Naive B cell (primary cell): ENCODE results near the gene SDHC. TPM values are rescaled to one million over a fixed set of nuclear protein-coding genes. Genes with fewer than 3 reads are reported as not detected.
A peak's percentile ranks its signal among the peaks of the same experiment; 100 is the strongest.
"Not testable (repeated sequence)": the region's sequence is repeated elsewhere in the genome, so short reads cannot be mapped to it uniquely, and the experiment has no call there.

ENCODE experiments used
- ATAC-seq, 2 donors: fragments of 150-1000 bp; cut with Tn5 transposase; 2 replicates each; pipeline ENCODE4 v1.10.0; 2021; ENCODE audit warnings: low read depth in 2 of 2, mild to moderate bottlenecking in 2 of 2, moderate library complexity in 2 of 2
- DNase-seq: peaks from one replicate; pipeline ENCODE4 v3.0.0; 2022
- H3K27ac Mint-ChIP-seq, 6 donors: one replicate each; pipeline ENCODE4 v1.8.0; 2020 to 2022; ENCODE audit warnings: mild to moderate bottlenecking in 6 of 6, mixed read lengths in 6 of 6, moderate library complexity in 5 of 6, inconsistent platforms in 2 of 6
- H3K27me3 Mint-ChIP-seq, 3 donors: one replicate each; pipeline ENCODE4 v1.8.0; 2021 to 2022; ENCODE audit warnings: mixed read lengths in 3 of 3, mild to moderate bottlenecking in 1 of 3
- H3K36me3 Mint-ChIP-seq, 2 donors: one replicate each; pipeline ENCODE4 v1.8.0; 2020 to 2022; ENCODE audit warnings: mixed read lengths in 2 of 2, inconsistent platforms in 1 of 2, mild to moderate bottlenecking in 1 of 2
- H3K4me1 Mint-ChIP-seq, 3 donors: one replicate each; pipeline ENCODE4 v1.8.0; 2020 to 2022; ENCODE audit warnings: mixed read lengths in 3 of 3, inconsistent platforms in 1 of 3, mild to moderate bottlenecking in 1 of 3, moderate library complexity in 1 of 3
- H3K4me3 Mint-ChIP-seq, 8 donors: one replicate each; pipeline ENCODE4 v1.8.0; 2020 to 2022; ENCODE audit warnings: mild to moderate bottlenecking in 8 of 8, mixed read lengths in 8 of 8, moderate library complexity in 8 of 8, inconsistent platforms in 2 of 8
- H3K9me3 Mint-ChIP-seq, 7 donors: one replicate each; pipeline ENCODE4 v1.8.0; 2020 to 2022; ENCODE audit warnings: mixed read lengths in 7 of 7, mild to moderate bottlenecking in 5 of 7, inconsistent platforms in 2 of 7, moderate library complexity in 1 of 7
- polyA plus RNA-seq, 6 donors: library from polyadenylated mRNA; unstranded; fragments of 300-500 nt; fragmentation: Illumina TruSeq; gene quantifications; one replicate each; pipeline ENCODE4 v1.2.3, GENCODE V29; 2021; ENCODE audit warnings: low read depth in 6 of 6

The SDHC gene
- polyA plus RNA-seq, 6 donors from 2014 or later: 186 to 393 (median 238) TPM

DNA sequence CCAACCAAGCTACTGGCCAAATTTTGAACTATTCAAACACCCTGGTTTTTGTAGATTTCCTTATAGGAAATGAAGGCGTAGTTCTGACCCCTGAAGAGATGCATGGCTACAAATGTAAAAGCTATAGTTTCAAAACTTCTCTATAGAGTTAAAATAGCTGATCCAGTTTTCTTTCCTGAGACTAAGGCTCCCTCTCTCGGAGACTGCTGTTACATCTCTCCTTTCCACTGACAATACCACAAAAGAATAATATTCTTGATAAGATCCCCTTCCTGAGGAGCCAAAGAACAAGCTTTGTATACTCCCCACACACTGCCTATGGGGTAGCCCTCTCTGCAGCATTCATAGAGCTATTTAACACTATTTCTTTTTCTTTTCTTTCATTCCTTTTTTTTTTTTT is 60.2 kb downstream of the SDHC start:
- H3K27ac Mint-ChIP-seq: peak overlapping the region in 1 of 6 donors; percentile 30
- ATAC-seq: no peak
- no peaks in the 10 kb centered on the region for H3K36me3 Mint-ChIP-seq

DNA sequence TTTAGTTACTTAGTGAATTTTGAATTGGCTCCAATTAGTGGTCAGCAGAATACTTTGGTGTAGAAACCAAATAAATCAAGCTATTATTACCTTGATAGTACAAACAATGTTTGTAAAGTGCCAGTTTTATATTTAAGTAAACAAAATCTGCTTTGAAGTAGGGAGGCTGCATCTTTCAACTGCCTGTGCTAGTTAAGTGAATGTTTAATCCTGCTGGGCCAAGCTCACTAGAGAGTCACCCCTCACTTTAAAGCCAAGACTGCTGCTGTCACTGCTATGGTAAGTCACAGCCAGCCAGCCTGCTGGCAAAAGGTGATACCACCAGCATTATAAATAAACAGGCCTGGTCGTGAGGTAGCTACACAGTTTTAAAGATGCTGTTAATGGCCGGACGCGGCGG is 63.8 kb downstream of the SDHC start:
- Mint-ChIP-seq H3K4me3 (no peak overlapping the region), H3K27ac (no peak overlapping the region), H3K27me3 (peaks cover 0 to 3% (median 0%) of the 10 kb centered on the region in 3 donors), H3K9me3 (no peaks in the 10 kb centered on the region), H3K4me1 (peaks cover 3 to 6% (median 4%) of the 10 kb centered on the region in 3 donors), H3K36me3 (no peaks in the 10 kb centered on the region)
- DNase-seq (no peak), ATAC-seq (no peak)

More for the DNA sequence above, 60.2 kb downstream of the SDHC start:
- Mint-ChIP-seq H3K27me3 (no peaks in the 10 kb centered on the region), H3K9me3 (no peaks in the 10 kb centered on the region), H3K4me3 (no peak overlapping the region), H3K4me1 (peaks cover 0 to 3% (median 0%) of the 10 kb centered on the region in 3 donors)
- no peak for DNase-seq

GRCh38 chr1:161379071-161379470 is 64.9 kb downstream of the SDHC start:
- no peak for ATAC-seq
- H3K9me3 Mint-ChIP-seq: no peaks in the 10 kb centered on the region
- no peak overlapping the region for H3K4me3 Mint-ChIP-seq
- H3K27me3 Mint-ChIP-seq: peaks cover 0 to 3% (median 0%) of the 10 kb centered on the region in 3 donors
- no peak overlapping the region for H3K27ac Mint-ChIP-seq
- H3K36me3 Mint-ChIP-seq: no peaks in the 10 kb centered on the region
- H3K4me1 Mint-ChIP-seq: peaks cover 3 to 6% (median 4%) of the 10 kb centered on the region in 3 donors
- DNase-seq: no peak

GRCh38 chr1:161381707-161382106 is 67.5 kb downstream of the SDHC start:
- Mint-ChIP-seq H3K4me3 (no peak overlapping the region), H3K27me3 (peaks cover 0 to 3% (median 0%) of the 10 kb centered on the region in 3 donors), H3K4me1 (peaks cover 3 to 9% (median 8%) of the 10 kb centered on the region in 3 donors), H3K27ac (peak overlapping the region in 4 of 6 donors; percentile 31 to 79 (median 66)), H3K36me3 (no peaks in the 10 kb centered on the region), H3K9me3 (no peaks in the 10 kb centered on the region)
- DNase-seq (no peak), ATAC-seq (no peak)

- peak overlapping the region in 1 of 6 donors; percentile 31 for H3K27ac Mint-ChIP-seq
- DNase-seq: peak; percentile 48
- peaks cover 0 to 3% (median 0%) of the 10 kb centered on the region in 3 donors for H3K27me3 Mint-ChIP-seq
- H3K4me1 Mint-ChIP-seq: peaks cover 3 to 17% (median 8%) of the 10 kb centered on the region in 3 donors
- no peaks in the 10 kb centered on the region for H3K9me3 Mint-ChIP-seq
- H3K4me3 Mint-ChIP-seq: no peak overlapping the region
- peak; percentile 92 for ATAC-seq
- H3K36me3 Mint-ChIP-seq: no peaks in the 10 kb centered on the region
Measured at GRCh38 chr1:161382214-161383019, 68.2 kb downstream of the SDHC start.

- no peak for ATAC-seq
- Mint-ChIP-seq H3K27me3 (no peaks in the 10 kb centered on the region), H3K4me3 (peak overlapping the region in 6 of 8 donors; percentile 85 to 98 (median 92)), H3K9me3 (no peaks in the 10 kb centered on the region), H3K27ac (peak overlapping the region; percentile 92 to 99 (median 96)), H3K36me3 (no peaks in the 10 kb centered on the region), H3K4me1 (peaks cover 14 to 28% (median 15%) of the 10 kb centered on the region in 3 donors)
- DNase-seq: no peak
Measured at GRCh38 chr1:161388639-161389038, 74.5 kb downstream of the SDHC start.

- Mint-ChIP-seq H3K27ac (peak overlapping the region; percentile 92 to 99 (median 98)), H3K4me3 (peak overlapping the region; percentile 85 to 98 (median 92)), H3K4me1 (peaks cover 14 to 28% (median 15%) of the 10 kb centered on the region in 3 donors)
- not testable (repeated sequence) for H3K27me3 Mint-ChIP-seq, H3K36me3 Mint-ChIP-seq, H3K9me3 Mint-ChIP-seq, ATAC-seq
- DNase-seq: peak; percentile 11
Measured at GRCh38 chr1:161389158-161389557, 75.0 kb downstream of the SDHC start.

- peaks cover 14 to 28% (median 15%) of the 10 kb centered on the region in 3 donors for H3K4me1 Mint-ChIP-seq
- peak; percentile 86 for ATAC-seq
Measured at GRCh38 chr1:161389691-161390558, 75.7 kb downstream of the SDHC start.

GRCh38 chr1:161390559-161390858 is 76.3 kb downstream of the SDHC start:
- ATAC-seq: no peak
- peaks cover 0 to 6% (median 0%) of the 10 kb centered on the region in 3 donors for H3K27me3 Mint-ChIP-seq
- H3K27ac Mint-ChIP-seq: peak overlapping the region; percentile 92 to 99 (median 98)
- H3K4me3 Mint-ChIP-seq: peak overlapping the region; percentile 85 to 98 (median 92)
- peaks cover 14 to 28% (median 15%) of the 10 kb centered on the region in 3 donors for H3K4me1 Mint-ChIP-seq
- no peaks in the 10 kb centered on the region for H3K9me3 Mint-ChIP-seq
- no peak for DNase-seq
- H3K36me3 Mint-ChIP-seq: no peaks in the 10 kb centered on the region

More at GRCh38 chr1:161389691-161390558, 75.7 kb downstream of the SDHC start:
- Mint-ChIP-seq H3K36me3 (no peaks in the 10 kb centered on the region), H3K9me3 (no peaks in the 10 kb centered on the region), H3K4me3 (peak overlapping the region; percentile 85 to 98 (median 92)), H3K27ac (peak overlapping the region; percentile 92 to 99 (median 98)), H3K27me3 (peaks cover 0 to 6% (median 0%) of the 10 kb centered on the region in 3 donors)
- DNase-seq: peak; percentile 91

GRCh38 chr1:161391136-161391535 is 77.0 kb downstream of the SDHC start:
- Mint-ChIP-seq H3K27ac (peak overlapping the region in 4 of 6 donors; percentile 79 to 98 (median 94)), H3K4me3 (peak overlapping the region; percentile 22 to 98 (median 90)), H3K4me1 (peaks cover 13 to 27% (median 15%) of the 10 kb centered on the region in 3 donors)
- not testable (repeated sequence) for ATAC-seq, H3K36me3 Mint-ChIP-seq, H3K27me3 Mint-ChIP-seq, H3K9me3 Mint-ChIP-seq, DNase-seq

- no peak overlapping the region for H3K27ac Mint-ChIP-seq
- no peaks in the 10 kb centered on the region for H3K36me3 Mint-ChIP-seq
Measured at GRCh38 chr1:161391611-161392010, 77.4 kb downstream of the SDHC start.

GRCh38 chr1:161393151-161393550 is 79.0 kb downstream of the SDHC start:
- peaks cover 9 to 15% (median 12%) of the 10 kb centered on the region in 3 donors for H3K4me1 Mint-ChIP-seq
- peaks cover 0 to 6% (median 0%) of the 10 kb centered on the region in 3 donors for H3K27me3 Mint-ChIP-seq
- ATAC-seq: no peak
- peak overlapping the region in 1 of 6 donors; percentile 51 for H3K27ac Mint-ChIP-seq
- H3K4me3 Mint-ChIP-seq: peak overlapping the region in 1 of 8 donors; percentile 79
- no peaks in the 10 kb centered on the region for H3K9me3 Mint-ChIP-seq
- H3K36me3 Mint-ChIP-seq: no peaks in the 10 kb centered on the region
- no peak for DNase-seq

More at GRCh38 chr1:161391611-161392010, 77.4 kb downstream of the SDHC start:
- DNase-seq (no peak), ATAC-seq (no peak)
- Mint-ChIP-seq H3K4me1 (peaks cover 9 to 22% (median 15%) of the 10 kb centered on the region in 3 donors), H3K9me3 (no peaks in the 10 kb centered on the region), H3K4me3 (peak overlapping the region in 6 of 8 donors; percentile 29 to 79 (median 45)), H3K27me3 (peaks cover 0 to 6% (median 0%) of the 10 kb centered on the region in 3 donors)

DNA sequence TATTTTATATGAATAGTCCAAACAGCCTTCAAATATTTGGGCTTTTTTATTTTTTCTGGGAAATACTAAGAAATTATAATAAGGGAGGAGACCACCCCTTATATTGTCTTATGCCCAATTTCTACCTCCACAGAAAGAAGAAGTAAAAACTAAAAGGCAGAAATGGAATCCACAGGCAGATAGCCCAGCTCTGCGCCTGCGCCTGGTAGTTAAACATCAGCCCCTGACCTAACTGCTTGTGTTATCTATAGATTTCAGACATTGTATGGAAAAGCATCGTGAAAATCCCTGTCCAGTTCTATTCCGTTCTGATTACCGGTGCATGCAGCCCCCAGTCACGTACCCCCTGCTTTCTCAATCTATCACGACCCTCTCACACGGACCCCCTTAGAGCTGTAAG is 82.9 kb downstream of the SDHC start:
- H3K4me3 Mint-ChIP-seq: peak overlapping the region in 5 of 8 donors; percentile 20 to 74 (median 41)
- H3K27me3 Mint-ChIP-seq: peaks cover 0 to 12% (median 4%) of the 10 kb centered on the region in 3 donors
- not testable (repeated sequence) for H3K9me3 Mint-ChIP-seq, DNase-seq, ATAC-seq, H3K36me3 Mint-ChIP-seq
- H3K27ac Mint-ChIP-seq: peak overlapping the region in 2 of 6 donors; percentile 82 to 91
- peaks cover 22 to 28% (median 25%) of the 10 kb centered on the region in 3 donors for H3K4me1 Mint-ChIP-seq
